Measurements from ENCODE around the gene MED12L. TPM values are rescaled to one million over a fixed set of nuclear protein-coding genes. Genes with fewer than 3 reads are reported as not detected.

Gene MED12L
- total RNA-seq, 2 donors from 2014 or later: 15.5 to 28.9 TPM

DNA sequence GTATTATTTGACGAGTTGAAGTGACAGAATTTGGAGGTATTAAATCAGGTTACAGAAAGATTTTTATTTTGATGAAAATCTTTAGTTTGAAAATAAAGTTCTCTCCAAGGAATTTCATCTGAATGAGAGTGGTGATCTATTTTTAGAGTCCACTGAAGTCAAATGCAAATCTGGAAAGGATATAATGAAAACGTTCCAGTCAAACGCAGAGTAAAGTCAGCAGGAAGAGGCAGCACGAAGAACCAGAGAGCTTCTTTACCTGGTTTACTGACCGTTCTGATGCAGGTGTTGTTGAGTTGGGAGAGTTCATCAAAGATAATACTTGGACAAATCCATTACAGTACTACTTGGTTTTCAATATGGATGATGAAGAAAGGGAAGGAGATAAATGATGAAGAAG is 184.2 kb downstream of the MED12L start:
- Mint-ChIP-seq H3K9me3 (no peaks in the 10 kb centered on the region), H3K27ac (no peak overlapping the region), H3K27me3 (ENCODE audit: insufficient read depth) (no peaks in the 10 kb centered on the region), H3K36me3 (ENCODE audit: low read depth) (peaks cover 3% of the 10 kb centered on the region), H3K4me1 (peaks cover 8% of the 10 kb centered on the region), H3K4me3 (no peak overlapping the region)
- H3K4me1 ChIP-seq (ENCODE audit: control insufficient read depth, insufficient read depth, low read length): no peaks in the 10 kb centered on the region
- TF ChIP-seq, protein P1, sequence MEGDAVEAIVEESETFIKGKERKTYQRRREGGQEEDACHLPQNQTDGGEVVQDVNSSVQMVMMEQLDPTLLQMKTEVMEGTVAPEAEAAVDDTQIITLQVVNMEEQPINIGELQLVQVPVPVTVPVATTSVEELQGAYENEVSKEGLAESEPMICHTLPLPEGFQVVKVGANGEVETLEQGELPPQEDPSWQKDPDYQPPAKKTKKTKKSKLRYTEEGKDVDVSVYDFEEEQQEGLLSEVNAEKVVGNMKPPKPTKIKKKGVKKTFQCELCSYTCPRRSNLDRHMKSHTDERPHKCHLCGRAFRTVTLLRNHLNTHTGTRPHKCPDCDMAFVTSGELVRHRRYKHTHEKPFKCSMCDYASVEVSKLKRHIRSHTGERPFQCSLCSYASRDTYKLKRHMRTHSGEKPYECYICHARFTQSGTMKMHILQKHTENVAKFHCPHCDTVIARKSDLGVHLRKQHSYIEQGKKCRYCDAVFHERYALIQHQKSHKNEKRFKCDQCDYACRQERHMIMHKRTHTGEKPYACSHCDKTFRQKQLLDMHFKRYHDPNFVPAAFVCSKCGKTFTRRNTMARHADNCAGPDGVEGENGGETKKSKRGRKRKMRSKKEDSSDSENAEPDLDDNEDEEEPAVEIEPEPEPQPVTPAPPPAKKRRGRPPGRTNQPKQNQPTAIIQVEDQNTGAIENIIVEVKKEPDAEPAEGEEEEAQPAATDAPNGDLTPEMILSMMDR (conservative IDR thresholded peaks at IDR 0.05): no peak
- no peak overlapping the region for H3K9ac ChIP-seq (ENCODE audit: extremely low read depth, low read length, poor library complexity, severe bottlenecking)
- no peaks in the 10 kb centered on the region for H3K27me3 ChIP-seq (ENCODE audit: control insufficient read depth, insufficient read depth, low read length, poor library complexity, severe bottlenecking)
- H3K27ac ChIP-seq (ENCODE audit: low read depth, low read length): no peak overlapping the region
- WGBS, 2 experiments (ENCODE audit: insufficient coverage in 1 of 2, insufficient read length in 1 of 2): 94 to 100% methylated on average over 5 of the region's 5 CpGs
- no peak overlapping the region for H3K4me3 ChIP-seq (ENCODE audit: low read length)
- DNase-seq: no peak
- H3K36me3 ChIP-seq (ENCODE audit: control insufficient read depth, insufficient read depth, low read length): no peaks in the 10 kb centered on the region
- H3K9me3 ChIP-seq (ENCODE audit: control insufficient read depth, low read length): no peaks in the 10 kb centered on the region

DNA sequence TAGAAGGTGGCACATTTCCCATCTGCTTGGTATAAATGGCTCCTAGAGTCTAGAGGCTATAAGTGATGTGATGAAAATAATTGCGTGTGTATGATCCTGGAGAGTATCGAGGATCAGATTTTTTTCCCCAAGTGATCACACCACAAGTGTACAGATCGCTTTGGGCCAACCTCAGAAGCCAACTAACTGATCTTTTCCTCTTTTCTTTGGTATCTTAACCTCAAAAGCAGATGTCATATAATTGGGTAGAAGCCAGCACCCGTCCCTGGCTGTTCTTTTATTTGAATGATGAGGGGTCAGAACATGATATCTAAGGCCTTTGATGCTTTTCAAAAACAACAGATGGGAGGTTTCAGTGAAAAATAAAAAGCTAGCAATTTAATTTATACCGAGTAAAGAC is 189.6 kb downstream of the MED12L start:
- Histone ChIP-seq H3K9me3 (ENCODE audit: control insufficient read depth, low read length) (no peaks in the 10 kb centered on the region), H3K36me3 (ENCODE audit: control insufficient read depth, insufficient read depth, low read length) (no peaks in the 10 kb centered on the region), H3K27ac (ENCODE audit: low read depth, low read length) (no peak overlapping the region), H3K27me3 (ENCODE audit: control insufficient read depth, insufficient read depth, low read length, poor library complexity, severe bottlenecking) (no peaks in the 10 kb centered on the region), H3K9ac (ENCODE audit: extremely low read depth, low read length, poor library complexity, severe bottlenecking) (no peak overlapping the region), H3K4me1 (ENCODE audit: control insufficient read depth, insufficient read depth, low read length) (peaks cover 7% of the 10 kb centered on the region), H3K4me3 (ENCODE audit: low read length) (no peak overlapping the region)
- no peaks in the 10 kb centered on the region for H3K9me3 Mint-ChIP-seq
- peaks cover 3% of the 10 kb centered on the region for H3K36me3 Mint-ChIP-seq (ENCODE audit: low read depth)
- WGBS, 2 experiments (ENCODE audit: insufficient coverage in 1 of 2, insufficient read length in 1 of 2): 89% methylated on average over 5 of the region's 5 CpGs; no CpG with 5 or more reads in 1 of the 2 experiments
- H3K4me1 Mint-ChIP-seq: peaks cover 30% of the 10 kb centered on the region
- no peaks in the 10 kb centered on the region for H3K27me3 Mint-ChIP-seq (ENCODE audit: insufficient read depth)
- no peak for DNase-seq
- no peak overlapping the region for H3K27ac Mint-ChIP-seq
- H3K4me3 Mint-ChIP-seq: no peak overlapping the region
- TF ChIP-seq, protein P1 (conservative IDR thresholded peaks at IDR 0.05): no peak

DNA sequence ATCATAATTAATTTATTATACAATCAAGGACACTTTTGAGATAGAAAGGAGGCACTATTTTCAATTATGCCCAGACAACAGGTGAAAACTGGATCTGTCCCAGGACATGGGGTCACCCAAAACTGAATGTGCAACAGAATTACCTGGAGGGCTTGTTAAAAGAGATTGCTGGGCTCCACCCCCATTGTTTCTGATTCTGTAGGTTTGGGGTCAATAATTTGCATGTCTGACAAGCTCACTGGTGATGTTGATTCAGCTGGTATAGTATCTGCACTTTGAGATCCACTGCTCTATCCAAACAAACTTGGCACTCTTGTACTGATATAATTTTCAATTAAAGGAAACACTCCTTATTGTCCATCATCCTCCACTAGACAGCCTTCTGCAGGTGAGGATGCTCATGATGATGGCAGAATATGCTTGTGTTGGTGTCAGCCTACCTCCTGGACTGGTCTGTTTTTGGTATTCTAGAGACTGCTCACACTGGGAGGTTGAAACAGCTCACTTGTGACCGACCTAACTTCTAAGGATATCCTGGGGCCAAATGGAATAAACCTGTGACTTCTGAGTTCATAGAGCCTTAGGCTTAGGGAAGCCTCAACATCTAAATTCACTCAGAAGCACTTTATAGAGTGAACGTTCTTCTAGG is 190.7 kb downstream of the MED12L start:
- peaks cover 3% of the 10 kb centered on the region for H3K36me3 Mint-ChIP-seq (ENCODE audit: low read depth)
- H3K27ac Mint-ChIP-seq: peak overlapping the region; percentile 62
- H3K9me3 Mint-ChIP-seq: no peaks in the 10 kb centered on the region
- Histone ChIP-seq H3K4me1 (ENCODE audit: control insufficient read depth, insufficient read depth, low read length) (peaks cover 7% of the 10 kb centered on the region), H3K4me3 (ENCODE audit: low read length) (peak overlapping the region; percentile 20), H3K36me3 (ENCODE audit: control insufficient read depth, insufficient read depth, low read length) (no peaks in the 10 kb centered on the region), H3K27me3 (ENCODE audit: control insufficient read depth, insufficient read depth, low read length, poor library complexity, severe bottlenecking) (no peaks in the 10 kb centered on the region), H3K9ac (ENCODE audit: extremely low read depth, low read length, poor library complexity, severe bottlenecking) (no peak overlapping the region), H3K27ac (ENCODE audit: low read depth, low read length) (no peak overlapping the region), H3K9me3 (ENCODE audit: control insufficient read depth, low read length) (no peaks in the 10 kb centered on the region)
- DNase-seq: peak; percentile 58
- 69 to 76% methylated on average over 2 of the region's 2 CpGs for WGBS, 2 experiments (ENCODE audit: insufficient coverage in 1 of 2, insufficient read length in 1 of 2)
- TF ChIP-seq, protein P1 (conservative IDR thresholded peaks at IDR 0.05): no peak
- H3K4me3 Mint-ChIP-seq: no peak overlapping the region
- H3K4me1 Mint-ChIP-seq: peaks cover 30% of the 10 kb centered on the region
- no peaks in the 10 kb centered on the region for H3K27me3 Mint-ChIP-seq (ENCODE audit: insufficient read depth)
